Activated T-cell treated with anti-CD3 and anti-CD28 coated beads, Interleukin-2, amount 50 U/mL, for 72 hours (primary cell): ENCODE data around the gene GPR61. TPM values are rescaled to one million over a fixed set of nuclear protein-coding genes. Genes with fewer than 3 reads are reported as not detected.

Experiments used
- ATAC-seq, 2 donors: fragments of 150-1000 bp; cut with Tn5 transposase; replicated peaks in 1 of 2; 2 replicates each; pipeline ENCODE4 v1.10.0; 2021; ENCODE audit warnings: moderate library complexity in 2 of 2, mild to moderate bottlenecking in 1 of 2
- DNase-seq, 2 donors: peaks; one replicate each; pipeline ENCODE4 v3.0.0; 2021 to 2022; ENCODE audit warnings: mixed read lengths in 1 of 2
- H3K27ac Mint-ChIP-seq: one replicate; pipeline ENCODE4 v1.8.0; 2022; ENCODE audit warnings: mild to moderate bottlenecking, moderate library complexity, mixed read lengths
- H3K27me3 Mint-ChIP-seq: one replicate; pipeline ENCODE4 v1.8.0; 2022; ENCODE audit warnings: low read depth, mixed read lengths
- H3K36me3 Mint-ChIP-seq, 2 donors: one replicate each; pipeline ENCODE4 v1.8.0; 2022; ENCODE audit warnings: mixed read lengths in 2 of 2, mild to moderate bottlenecking in 1 of 2; ENCODE audit not compliant: insufficient read depth in 2 of 2
- H3K4me1 Mint-ChIP-seq: one replicate; pipeline ENCODE4 v1.8.0; 2022; ENCODE audit warnings: low read depth, mixed read lengths
- H3K4me3 Mint-ChIP-seq, 2 donors: one replicate each; pipeline ENCODE4 v1.8.0; 2022; ENCODE audit warnings: mild to moderate bottlenecking in 2 of 2, mixed read lengths in 2 of 2, moderate library complexity in 2 of 2
- H3K9me3 Mint-ChIP-seq, 2 donors: one replicate each; pipeline ENCODE4 v1.8.0; 2022; ENCODE audit warnings: mixed read lengths in 2 of 2
- total RNA-seq, 2 donors: library from RNA; stranded (reverse); gene quantifications; one replicate each; pipeline ENCODE4 v1.2.3, GENCODE V29; 2022

The GPR61 gene
- total RNA-seq, 2 donors from 2014 or later, result not detected

- Mint-ChIP-seq H3K36me3 (peaks cover 6 to 12% of the 10 kb centered on the region in 2 donors), H3K27me3 (no peaks in the 10 kb centered on the region), H3K4me3 (peak overlapping the region; percentile 91 to 100), H3K9me3 (no peaks in the 10 kb centered on the region), H3K27ac (peak overlapping the region; percentile 98), H3K4me1 (peaks cover 48% of the 10 kb centered on the region)
- ATAC-seq (peak in 1 of 2 donors; percentile 12), DNase-seq (peak; percentile 17 to 45)
These were observed 8.0 kb downstream of the GPR61 start for GRCh38 chr1:109547463-109548320.

- peaks cover 48% of the 10 kb centered on the region for H3K4me1 Mint-ChIP-seq
- ATAC-seq (peak; percentile 99), DNase-seq (peak; percentile 95 to 96)
- H3K27me3 Mint-ChIP-seq, result no peaks in the 10 kb centered on the region
- no peaks in the 10 kb centered on the region for H3K9me3 Mint-ChIP-seq
- peak within 1 kb of the TSS; percentile 91 to 100 for H3K4me3 Mint-ChIP-seq
- peaks cover 6 to 12% of the 10 kb centered on the region in 2 donors for H3K36me3 Mint-ChIP-seq
- H3K27ac Mint-ChIP-seq, result peak within 1 kb of the TSS; percentile 98
These were observed 8.9 kb downstream of the GPR61 start, which contains the start of gene GNAI3 for GRCh38 chr1:109548321-109549267. Gene GNAI3, plus strand, starts transcription at chr1:109548615. Its CDS starts 106 bp downstream, at chr1:109548721.

GRCh38 chr1:109556563-109556962 lies 16.9 kb downstream of the GPR61 start:
- Mint-ChIP-seq H3K9me3 (no peaks in the 10 kb centered on the region), H3K27me3 (no peaks in the 10 kb centered on the region)
- no peak for ATAC-seq

GRCh38 chr1:109557520-109557919 lies 17.8 kb downstream of the GPR61 start:
- no peaks in the 10 kb centered on the region for H3K27me3 Mint-ChIP-seq
- no peak overlapping the region for H3K4me3 Mint-ChIP-seq
- H3K27ac Mint-ChIP-seq, result no peak overlapping the region
- H3K4me1 Mint-ChIP-seq, result peaks cover 58% of the 10 kb centered on the region
- no peak for DNase-seq
- ATAC-seq, result no peak
- peaks cover 3% of the 10 kb centered on the region in 2 donors for H3K36me3 Mint-ChIP-seq
- no peaks in the 10 kb centered on the region for H3K9me3 Mint-ChIP-seq

More at GRCh38 chr1:109556563-109556962, 16.9 kb downstream of the GPR61 start:
- no peak for DNase-seq
- peaks cover 61% of the 10 kb centered on the region for H3K4me1 Mint-ChIP-seq
- H3K4me3 Mint-ChIP-seq, result no peak overlapping the region
- peaks cover 3% of the 10 kb centered on the region in 2 donors for H3K36me3 Mint-ChIP-seq
- no peak overlapping the region for H3K27ac Mint-ChIP-seq

GRCh38 chr1:109559995-109560394 lies 20.3 kb downstream of the GPR61 start:
- H3K27me3 Mint-ChIP-seq, result no peaks in the 10 kb centered on the region
- H3K4me1 Mint-ChIP-seq, result peaks cover 58% of the 10 kb centered on the region
- H3K27ac Mint-ChIP-seq, result no peak overlapping the region
- peaks cover 0 to 5% of the 10 kb centered on the region in 2 donors for H3K36me3 Mint-ChIP-seq
- no peak for DNase-seq
- no peaks in the 10 kb centered on the region for H3K9me3 Mint-ChIP-seq
- H3K4me3 Mint-ChIP-seq, result no peak overlapping the region
- no peak for ATAC-seq

GRCh38 chr1:109564194-109564878 lies 24.7 kb downstream of the GPR61 start:
- no peak for ATAC-seq
- no peaks in the 10 kb centered on the region for H3K27me3 Mint-ChIP-seq
- H3K36me3 Mint-ChIP-seq, result peaks cover 0 to 2% of the 10 kb centered on the region in 2 donors
- peaks cover 40% of the 10 kb centered on the region for H3K4me1 Mint-ChIP-seq
- DNase-seq, result no peak
- no peaks in the 10 kb centered on the region for H3K9me3 Mint-ChIP-seq
- peak overlapping the region; percentile 4 for H3K27ac Mint-ChIP-seq
- H3K4me3 Mint-ChIP-seq, result peak overlapping the region in 1 of 2 donors; percentile 5

- no peaks in the 10 kb centered on the region for H3K27me3 Mint-ChIP-seq
- DNase-seq (no peak), ATAC-seq (no peak)
- H3K9me3 Mint-ChIP-seq, result no peaks in the 10 kb centered on the region
- peaks cover 33% of the 10 kb centered on the region for H3K4me1 Mint-ChIP-seq
- no peak overlapping the region for H3K27ac Mint-ChIP-seq
- H3K4me3 Mint-ChIP-seq, result no peak overlapping the region
- H3K36me3 Mint-ChIP-seq, result peaks cover 0 to 2% of the 10 kb centered on the region in 2 donors
These were observed 25.6 kb downstream of the GPR61 start for GRCh38 chr1:109565241-109565640.

- Mint-ChIP-seq H3K4me3 (no peak overlapping the region), H3K27ac (no peak overlapping the region), H3K4me1 (peaks cover 33% of the 10 kb centered on the region), H3K36me3 (peaks cover 0 to 2% of the 10 kb centered on the region in 2 donors), H3K27me3 (no peaks in the 10 kb centered on the region), H3K9me3 (no peaks in the 10 kb centered on the region)
- no peak for ATAC-seq
- DNase-seq, result no peak
These were observed 27.3 kb downstream of the GPR61 start for GRCh38 chr1:109566982-109567381.

- peaks cover 0 to 2% of the 10 kb centered on the region in 2 donors for H3K36me3 Mint-ChIP-seq
- no peak overlapping the region for H3K4me3 Mint-ChIP-seq
- ATAC-seq, result no peak
- H3K27me3 Mint-ChIP-seq, result no peaks in the 10 kb centered on the region
- peaks cover 39% of the 10 kb centered on the region for H3K4me1 Mint-ChIP-seq
- no peak overlapping the region for H3K27ac Mint-ChIP-seq
- DNase-seq, result no peak
- no peaks in the 10 kb centered on the region for H3K9me3 Mint-ChIP-seq
These were observed 28.4 kb downstream of the GPR61 start for GRCh38 chr1:109567877-109568672.

- Mint-ChIP-seq H3K4me1 (peaks cover 33% of the 10 kb centered on the region), H3K27me3 (no peaks in the 10 kb centered on the region), H3K27ac (no peak overlapping the region), H3K36me3 (peaks cover 0 to 2% of the 10 kb centered on the region in 2 donors), H3K9me3 (no peaks in the 10 kb centered on the region), H3K4me3 (no peak overlapping the region)
- DNase-seq (no peak), ATAC-seq (no peak)
These were observed 29.7 kb downstream of the GPR61 start for GRCh38 chr1:109569323-109569722.

GRCh38 chr1:109570414-109570813 lies 30.7 kb downstream of the GPR61 start:
- peaks cover 26% of the 10 kb centered on the region for H3K4me1 Mint-ChIP-seq

GRCh38 chr1:109573785-109574184 lies 34.1 kb downstream of the GPR61 start:
- Mint-ChIP-seq H3K27ac (no peak overlapping the region), H3K4me3 (no peak overlapping the region), H3K36me3 (peaks cover 0 to 3% of the 10 kb centered on the region in 2 donors), H3K9me3 (no peaks in the 10 kb centered on the region), H3K27me3 (no peaks in the 10 kb centered on the region), H3K4me1 (peaks cover 9% of the 10 kb centered on the region)
- no peak for ATAC-seq
- no peak for DNase-seq

More at GRCh38 chr1:109570414-109570813, 30.7 kb downstream of the GPR61 start:
- Mint-ChIP-seq H3K27ac (no peak overlapping the region), H3K27me3 (no peaks in the 10 kb centered on the region), H3K9me3 (no peaks in the 10 kb centered on the region), H3K36me3 (no peaks in the 10 kb centered on the region), H3K4me3 (no peak overlapping the region)
- ATAC-seq (no peak), DNase-seq (no peak)
